Measurements from ENCODE around the gene USP35. TPM values are rescaled to one million over a fixed set of nuclear protein-coding genes. Genes with fewer than 3 reads are reported as not detected.
A peak's percentile ranks its signal among the peaks of the same experiment; 100 is the strongest.

USP35 gene
- total and polyA plus RNA-seq, 5 donors from 2014 or later: 0.11 to 15.0 (median 0.52) TPM

DNA sequence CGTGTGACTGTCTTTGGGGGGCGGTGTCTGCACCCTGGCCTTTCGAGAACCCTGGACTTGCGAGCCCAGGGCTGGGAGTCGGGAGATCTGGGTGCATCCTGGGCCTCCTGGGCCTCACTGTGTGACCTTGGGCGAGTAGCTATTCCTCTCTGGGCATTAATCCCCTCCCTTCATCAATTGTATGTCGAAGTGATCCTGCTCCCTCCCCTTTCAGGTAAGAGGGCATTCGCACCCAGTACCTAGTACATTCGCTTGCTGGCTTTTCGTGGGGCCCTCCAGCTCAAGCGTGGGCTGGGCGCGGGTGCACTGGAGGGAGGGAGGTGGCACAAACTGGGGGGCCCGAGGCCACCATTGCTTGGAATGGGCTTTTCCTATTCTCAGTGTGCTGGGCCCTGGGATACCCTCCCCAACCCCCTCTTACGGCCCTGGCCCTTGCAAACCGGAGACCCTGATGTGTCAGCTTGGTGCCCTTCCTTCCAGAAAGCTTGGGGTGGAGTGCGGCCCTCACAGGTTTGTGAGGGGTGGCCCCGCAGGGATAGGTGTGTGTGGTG lies 530 bp downstream of the USP35 start:
- Mint-ChIP-seq H3K27ac (peak overlapping the region; percentile 87 to 98 (median 96)), H3K4me1 (peaks cover 19 to 62% (median 48%) of the 10 kb centered on the region in 4 donors), H3K36me3 (no peaks in the 10 kb centered on the region), H3K9me3 (no peaks in the 10 kb centered on the region), H3K4me3 (peak overlapping the region; percentile 98 to 100 (median 99)), H3K27me3 (no peaks in the 10 kb centered on the region)
- ATAC-seq (ENCODE audit: low read depth in 2 of 2): no peak
- H3K27ac ChIP-seq (ENCODE audit: insufficient read depth, low read length, poor library complexity, severe bottlenecking): peak overlapping the region; percentile 82
- DNase-seq: no peak
- no peaks in the 10 kb centered on the region for H3K27me3 ChIP-seq (ENCODE audit: control insufficient read depth, insufficient read depth, low read length)
- no peaks in the 10 kb centered on the region for H3K9me3 ChIP-seq (ENCODE audit: control insufficient read depth in 2 of 2, low read length in 2 of 2)
- peak overlapping the region; percentile 66 for H3K4me3 ChIP-seq (ENCODE audit: low read depth, low read length)
- peaks cover 32% of the 10 kb centered on the region for H3K4me1 ChIP-seq (ENCODE audit: control insufficient read depth, insufficient read depth, low read length, poor library complexity, severe bottlenecking)
- no peaks in the 10 kb centered on the region for H3K36me3 ChIP-seq (ENCODE audit: control insufficient read depth, insufficient read depth, low read length)

DNA sequence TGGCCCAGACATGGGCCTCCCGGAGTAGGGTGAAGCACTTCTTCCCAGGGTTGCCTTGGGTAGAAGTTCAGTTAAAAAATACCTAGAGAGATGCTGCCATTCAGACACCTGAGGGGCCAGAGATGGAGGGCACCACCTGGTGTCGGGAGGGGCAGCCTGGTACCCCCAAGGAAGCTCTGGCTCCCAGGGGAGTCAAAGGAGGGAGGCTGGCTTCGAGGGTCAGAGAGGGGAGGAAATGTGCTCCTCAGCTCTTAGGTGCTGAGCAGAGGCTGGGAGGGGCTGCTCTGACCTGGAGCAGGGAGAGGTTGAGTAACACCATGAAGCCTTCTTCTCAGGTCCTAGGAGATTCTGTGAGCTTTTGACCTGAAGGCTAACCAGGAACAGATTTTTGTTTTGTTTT lies 1.1 kb downstream of the USP35 start:
- peak overlapping the region; percentile 66 for H3K4me3 ChIP-seq (ENCODE audit: low read depth, low read length)
- H3K4me1 ChIP-seq (ENCODE audit: control insufficient read depth, insufficient read depth, low read length, poor library complexity, severe bottlenecking): peaks cover 32% of the 10 kb centered on the region
- no peaks in the 10 kb centered on the region for H3K9me3 Mint-ChIP-seq
- no peak for ATAC-seq (ENCODE audit: low read depth in 2 of 2)
- H3K36me3 ChIP-seq (ENCODE audit: control insufficient read depth, insufficient read depth, low read length): no peaks in the 10 kb centered on the region
- no peaks in the 10 kb centered on the region for H3K27me3 ChIP-seq (ENCODE audit: control insufficient read depth, insufficient read depth, low read length)
- H3K9me3 ChIP-seq (ENCODE audit: control insufficient read depth in 2 of 2, low read length in 2 of 2): no peaks in the 10 kb centered on the region
- H3K27me3 Mint-ChIP-seq: no peaks in the 10 kb centered on the region
- H3K27ac Mint-ChIP-seq: peak overlapping the region in 2 of 3 donors; percentile 93 to 96
- peak overlapping the region; percentile 98 to 100 (median 99) for H3K4me3 Mint-ChIP-seq
- no peaks in the 10 kb centered on the region for H3K36me3 Mint-ChIP-seq
- no peak for DNase-seq
- peaks cover 19 to 62% (median 53%) of the 10 kb centered on the region in 4 donors for H3K4me1 Mint-ChIP-seq
- no peak overlapping the region for H3K27ac ChIP-seq (ENCODE audit: insufficient read depth, low read length, poor library complexity, severe bottlenecking)

DNA sequence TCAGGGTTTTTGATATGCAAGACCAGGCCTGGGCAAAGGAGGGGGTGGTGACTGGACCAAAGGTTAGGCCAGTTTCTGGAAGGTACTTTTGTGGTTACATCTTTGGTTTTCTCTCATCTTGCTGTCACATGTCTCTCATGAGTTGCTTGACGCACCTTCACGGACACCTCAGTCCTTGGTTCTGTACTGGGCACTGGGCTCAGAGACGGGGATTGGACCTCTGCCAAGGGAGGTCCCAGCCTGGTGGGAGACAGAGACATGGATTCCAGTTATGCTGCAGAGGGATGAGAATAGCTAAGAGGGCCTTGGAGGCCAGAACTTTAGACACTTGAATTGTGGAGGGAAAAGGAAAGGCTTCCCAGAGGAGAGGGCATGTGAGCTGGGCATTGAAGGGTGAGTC lies 1.7 kb downstream of the USP35 start:
- Mint-ChIP-seq H3K4me1 (peaks cover 15 to 62% (median 53%) of the 10 kb centered on the region in 4 donors), H3K4me3 (peak overlapping the region; percentile 98 to 100 (median 99)), H3K27me3 (no peaks in the 10 kb centered on the region), H3K9me3 (no peaks in the 10 kb centered on the region), H3K36me3 (no peaks in the 10 kb centered on the region), H3K27ac (peak overlapping the region in 2 of 3 donors; percentile 93 to 96)
- H3K36me3 ChIP-seq (ENCODE audit: control insufficient read depth, insufficient read depth, low read length): no peaks in the 10 kb centered on the region
- H3K4me1 ChIP-seq (ENCODE audit: control insufficient read depth, insufficient read depth, low read length, poor library complexity, severe bottlenecking): peaks cover 32% of the 10 kb centered on the region
- no peaks in the 10 kb centered on the region for H3K27me3 ChIP-seq (ENCODE audit: control insufficient read depth, insufficient read depth, low read length)
- no peak for DNase-seq
- no peak overlapping the region for H3K4me3 ChIP-seq (ENCODE audit: low read depth, low read length)
- H3K9me3 ChIP-seq (ENCODE audit: control insufficient read depth in 2 of 2, low read length in 2 of 2): no peaks in the 10 kb centered on the region
- no peak for ATAC-seq (ENCODE audit: low read depth in 2 of 2)
- H3K27ac ChIP-seq (ENCODE audit: insufficient read depth, low read length, poor library complexity, severe bottlenecking): no peak overlapping the region

GRCh38 chr11:78190871-78191538 lies 2.3 kb downstream of the USP35 start:
- peak overlapping the region; percentile 19 to 100 (median 64) for H3K4me3 Mint-ChIP-seq
- H3K27me3 Mint-ChIP-seq: no peaks in the 10 kb centered on the region
- peak overlapping the region; percentile 47 to 96 (median 60) for H3K27ac Mint-ChIP-seq
- no peak overlapping the region for H3K27ac ChIP-seq (ENCODE audit: insufficient read depth, low read length, poor library complexity, severe bottlenecking)
- no peaks in the 10 kb centered on the region for H3K36me3 ChIP-seq (ENCODE audit: control insufficient read depth, insufficient read depth, low read length)
- no peak overlapping the region for H3K4me3 ChIP-seq (ENCODE audit: low read depth, low read length)
- H3K9me3 ChIP-seq (ENCODE audit: control insufficient read depth in 2 of 2, low read length in 2 of 2): no peaks in the 10 kb centered on the region
- peaks cover 32% of the 10 kb centered on the region for H3K4me1 ChIP-seq (ENCODE audit: control insufficient read depth, insufficient read depth, low read length, poor library complexity, severe bottlenecking)
- no peak for ATAC-seq (ENCODE audit: low read depth in 2 of 2)
- peaks cover 15 to 62% (median 53%) of the 10 kb centered on the region in 4 donors for H3K4me1 Mint-ChIP-seq
- H3K27me3 ChIP-seq (ENCODE audit: control insufficient read depth, insufficient read depth, low read length): no peaks in the 10 kb centered on the region
- no peaks in the 10 kb centered on the region for H3K9me3 Mint-ChIP-seq
- DNase-seq: no peak
- H3K36me3 Mint-ChIP-seq: no peaks in the 10 kb centered on the region

GRCh38 chr11:78192223-78192719 lies 3.6 kb downstream of the USP35 start:
- no peaks in the 10 kb centered on the region for H3K27me3 Mint-ChIP-seq
- Histone ChIP-seq H3K9me3 (ENCODE audit: control insufficient read depth in 2 of 2, low read length in 2 of 2) (no peaks in the 10 kb centered on the region), H3K36me3 (ENCODE audit: control insufficient read depth, insufficient read depth, low read length) (no peaks in the 10 kb centered on the region), H3K4me3 (ENCODE audit: low read depth, low read length) (no peak overlapping the region), H3K27ac (ENCODE audit: insufficient read depth, low read length, poor library complexity, severe bottlenecking) (no peak overlapping the region), H3K4me1 (ENCODE audit: control insufficient read depth, insufficient read depth, low read length, poor library complexity, severe bottlenecking) (peaks cover 27% of the 10 kb centered on the region), H3K27me3 (ENCODE audit: control insufficient read depth, insufficient read depth, low read length) (no peaks in the 10 kb centered on the region)
- no peaks in the 10 kb centered on the region for H3K36me3 Mint-ChIP-seq
- peak overlapping the region; percentile 25 to 58 (median 38) for H3K27ac Mint-ChIP-seq
- DNase-seq (no peak), ATAC-seq (ENCODE audit: low read depth in 2 of 2) (no peak)
- H3K4me3 Mint-ChIP-seq: peak overlapping the region in 1 of 4 donors; percentile 75
- peaks cover 5 to 53% (median 46%) of the 10 kb centered on the region in 4 donors for H3K4me1 Mint-ChIP-seq
- H3K9me3 Mint-ChIP-seq: no peaks in the 10 kb centered on the region

DNA sequence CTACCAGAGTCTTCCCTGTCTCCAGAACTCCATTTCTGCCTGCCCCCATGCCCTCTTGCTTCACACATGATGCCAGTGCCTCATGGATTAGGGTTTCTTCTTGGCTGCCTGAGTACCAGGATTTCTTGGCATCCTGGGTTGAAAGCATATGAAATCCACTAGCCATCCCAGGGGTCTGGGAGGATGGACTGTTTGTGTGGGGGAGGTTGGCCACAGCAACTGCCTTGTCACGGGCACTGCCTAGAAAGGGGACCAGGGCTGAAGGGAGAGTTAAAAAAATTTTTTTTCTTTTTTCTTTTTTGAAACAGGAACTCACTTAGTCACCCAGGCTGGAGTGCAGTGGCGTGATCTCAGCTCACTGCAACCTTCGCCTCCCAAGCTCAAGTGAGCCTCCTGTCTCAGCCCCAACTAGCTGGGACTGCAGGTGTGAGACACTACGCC lies 4.2 kb downstream of the USP35 start:
- no peaks in the 10 kb centered on the region for H3K36me3 ChIP-seq (ENCODE audit: control insufficient read depth, insufficient read depth, low read length)
- ATAC-seq (ENCODE audit: low read depth in 2 of 2) (no peak), DNase-seq (no peak)
- peaks cover 21% of the 10 kb centered on the region for H3K4me1 ChIP-seq (ENCODE audit: control insufficient read depth, insufficient read depth, low read length, poor library complexity, severe bottlenecking)
- no peak overlapping the region for H3K4me3 ChIP-seq (ENCODE audit: low read depth, low read length)
- Mint-ChIP-seq H3K27me3 (no peaks in the 10 kb centered on the region), H3K9me3 (no peaks in the 10 kb centered on the region), H3K4me3 (peak overlapping the region in 1 of 4 donors; percentile 75), H3K36me3 (no peaks in the 10 kb centered on the region), H3K4me1 (peaks cover 0 to 48% (median 40%) of the 10 kb centered on the region in 4 donors), H3K27ac (peak overlapping the region in 2 of 3 donors; percentile 38 to 83)
- no peaks in the 10 kb centered on the region for H3K9me3 ChIP-seq (ENCODE audit: control insufficient read depth in 2 of 2, low read length in 2 of 2)
- no peaks in the 10 kb centered on the region for H3K27me3 ChIP-seq (ENCODE audit: control insufficient read depth, insufficient read depth, low read length)
- H3K27ac ChIP-seq (ENCODE audit: insufficient read depth, low read length, poor library complexity, severe bottlenecking): no peak overlapping the region

GRCh38 chr11:78193806-78194205 lies 5.1 kb downstream of the USP35 start:
- Histone ChIP-seq H3K36me3 (ENCODE audit: control insufficient read depth, insufficient read depth, low read length) (no peaks in the 10 kb centered on the region), H3K27ac (ENCODE audit: insufficient read depth, low read length, poor library complexity, severe bottlenecking) (no peak overlapping the region), H3K27me3 (ENCODE audit: control insufficient read depth, insufficient read depth, low read length) (no peaks in the 10 kb centered on the region), H3K4me1 (ENCODE audit: control insufficient read depth, insufficient read depth, low read length, poor library complexity, severe bottlenecking) (peaks cover 21% of the 10 kb centered on the region), H3K4me3 (ENCODE audit: low read depth, low read length) (no peak overlapping the region), H3K9me3 (ENCODE audit: control insufficient read depth in 2 of 2, low read length in 2 of 2) (no peaks in the 10 kb centered on the region)
- no peaks in the 10 kb centered on the region for H3K27me3 Mint-ChIP-seq
- ATAC-seq (ENCODE audit: low read depth in 2 of 2): no peak
- DNase-seq: no peak
- H3K9me3 Mint-ChIP-seq: no peaks in the 10 kb centered on the region
- no peak overlapping the region for H3K4me3 Mint-ChIP-seq
- no peaks in the 10 kb centered on the region for H3K36me3 Mint-ChIP-seq
- no peak overlapping the region for H3K27ac Mint-ChIP-seq
- H3K4me1 Mint-ChIP-seq: peaks cover 4 to 43% (median 39%) of the 10 kb centered on the region in 4 donors
